ENCODE data around the gene GNAQ. TPM values are rescaled to one million over a fixed set of nuclear protein-coding genes. Genes with fewer than 3 reads are reported as not detected.
A peak's percentile ranks its signal among the peaks of the same experiment; 100 is the strongest.
"Not testable (repeated sequence)": the region's sequence is repeated elsewhere in the genome, so short reads cannot be mapped to it uniquely, and the experiment has no call there.

The GNAQ gene
- total RNA-seq, result 12.2 TPM
- long read RNA-seq, full-length matches to known transcripts, result 9 of 12 reads
- long read RNA-seq, partial matches to known transcripts, result 0 of 12 reads
- long read RNA-seq, other reads (novel, unspliced or antisense), result 3 of 12 reads

- ATAC-seq (ENCODE audit: poor library complexity), result no peak
- intact Hi-C loops (cut with DNase I), result loop anchor here (10.0 kb wide), 2 partner anchors 57 to 177 kb away; no protein-coding TSS in a partner anchor
These were observed at the start of gene GNAQ for GRCh38 chr9:78031444-78031892. GNAQ (minus strand) TSS chr9:78031811; CDS start chr9:78031235, 576 bp downstream.

GRCh38 chr9:78074385-78075291, 43.0 kb upstream of the GNAQ start:
- no peak for DNase-seq
- intact Hi-C loops (cut with DNase I), result no loop called here
- no peak for ATAC-seq (ENCODE audit: poor library complexity)

More at GRCh38 chr9:78031444-78031892, at the start of gene GNAQ:
- peak; percentile 57 for DNase-seq

- no peak for ATAC-seq (ENCODE audit: poor library complexity)
- intact Hi-C loops (cut with DNase I), result no loop called here
- DNase-seq, result no peak
These were observed 42.1 kb upstream of the GNAQ start for GRCh38 chr9:78073722-78074121.

- intact Hi-C loops (cut with DNase I), result no loop called here
- ATAC-seq (ENCODE audit: poor library complexity) (no peak), DNase-seq (no peak)
These were observed 41.1 kb upstream of the GNAQ start for GRCh38 chr9:78072586-78073199.

- intact Hi-C loops (cut with DNase I), result no loop called here
- DNase-seq (no peak), ATAC-seq (ENCODE audit: poor library complexity) (no peak)
These were observed 38.9 kb upstream of the GNAQ start for GRCh38 chr9:78070521-78070920.

GRCh38 chr9:78064075-78064474, 32.5 kb upstream of the GNAQ start:
- no peak for DNase-seq
- ATAC-seq (ENCODE audit: poor library complexity), result no peak

GRCh38 chr9:78062710-78063109, 31.1 kb upstream of the GNAQ start:
- intact Hi-C loops (cut with DNase I), result no loop called here
- DNase-seq, result no peak
- ATAC-seq (ENCODE audit: poor library complexity), result no peak

More at GRCh38 chr9:78064075-78064474, 32.5 kb upstream of the GNAQ start:
- intact Hi-C loops (cut with DNase I), result no loop called here

GRCh38 chr9:78054218-78054617, 22.6 kb upstream of the GNAQ start:
- DNase-seq; ATAC-seq (ENCODE audit: poor library complexity); intact Hi-C loops (cut with DNase I): not testable (repeated sequence)

GRCh38 chr9:78053627-78054026, 22.0 kb upstream of the GNAQ start:
- ATAC-seq (ENCODE audit: poor library complexity) (no peak), DNase-seq (no peak)
- intact Hi-C loops (cut with DNase I), result no loop called here

- ATAC-seq (ENCODE audit: poor library complexity) (no peak), DNase-seq (no peak)
- intact Hi-C loops (cut with DNase I), result no loop called here
These were observed 18.8 kb upstream of the GNAQ start for GRCh38 chr9:78050421-78050820.

- intact Hi-C loops (cut with DNase I), result no loop called here
- DNase-seq (no peak), ATAC-seq (ENCODE audit: poor library complexity) (no peak)
These were observed 17.9 kb upstream of the GNAQ start for GRCh38 chr9:78049484-78049883.

- DNase-seq, result no peak
- intact Hi-C loops (cut with DNase I), result no loop called here
- no peak for ATAC-seq (ENCODE audit: poor library complexity)
These were observed 15.5 kb upstream of the GNAQ start for GRCh38 chr9:78047106-78047505.

GRCh38 chr9:78046112-78046511, 14.5 kb upstream of the GNAQ start:
- intact Hi-C loops (cut with DNase I), result no loop called here
- ATAC-seq (ENCODE audit: poor library complexity), result no peak
- DNase-seq, result no peak

GRCh38 chr9:78044886-78045285, 13.3 kb upstream of the GNAQ start:
- intact Hi-C loops (cut with DNase I), result no loop called here

GRCh38 chr9:78044189-78044588, 12.6 kb upstream of the GNAQ start:
- no peak for DNase-seq
- ATAC-seq (ENCODE audit: poor library complexity), result no peak
- intact Hi-C loops (cut with DNase I), result no loop called here

More at GRCh38 chr9:78044886-78045285, 13.3 kb upstream of the GNAQ start:
- DNase-seq (no peak), ATAC-seq (ENCODE audit: poor library complexity) (no peak)

GRCh38 chr9:78041971-78042370, 10.4 kb upstream of the GNAQ start:
- intact Hi-C loops (cut with DNase I), result no loop called here
- no peak for ATAC-seq (ENCODE audit: poor library complexity)
- no peak for DNase-seq

- intact Hi-C loops (cut with DNase I), result no loop called here
- no peak for ATAC-seq (ENCODE audit: poor library complexity)
- no peak for DNase-seq
These were observed 9.1 kb upstream of the GNAQ start for GRCh38 chr9:78040726-78041125.

GRCh38 chr9:78038620-78039300, 7.1 kb upstream of the GNAQ start:
- intact Hi-C loops (cut with DNase I), result loop anchor here (10.0 kb wide), 2 partner anchors 64 to 184 kb away; no protein-coding TSS in a partner anchor
- DNase-seq, result no peak
- ATAC-seq (ENCODE audit: poor library complexity), result no peak
